Erythroblast (primary cell): ENCODE measurements around the gene PSMD13.
A peak's percentile ranks its signal among the peaks of the same experiment; 100 is the strongest.
"Not testable (repeated sequence)": the region's sequence is repeated elsewhere in the genome, so short reads cannot be mapped to it uniquely, and the experiment has no call there.

ENCODE experiments used
- DNase-seq, 2 experiments: peaks; one replicate each; lab custom pipeline; 2025; lab: John Stamatoyannopoulos, UW
- GATA1 ChIP-seq: IDR thresholded peaks from 2 replicates; pipeline ENCODE4 v1.6.1; 2011; ENCODE audit warnings: low read depth, mild to moderate bottlenecking, control low read depth, low read length, moderate library complexity
- POLR2A ChIP-seq: IDR thresholded peaks from 2 replicates; pipeline ENCODE4 v1.6.1; 2011; ENCODE audit warnings: mild to moderate bottlenecking, low read length

PSMD13 gene

DNA sequence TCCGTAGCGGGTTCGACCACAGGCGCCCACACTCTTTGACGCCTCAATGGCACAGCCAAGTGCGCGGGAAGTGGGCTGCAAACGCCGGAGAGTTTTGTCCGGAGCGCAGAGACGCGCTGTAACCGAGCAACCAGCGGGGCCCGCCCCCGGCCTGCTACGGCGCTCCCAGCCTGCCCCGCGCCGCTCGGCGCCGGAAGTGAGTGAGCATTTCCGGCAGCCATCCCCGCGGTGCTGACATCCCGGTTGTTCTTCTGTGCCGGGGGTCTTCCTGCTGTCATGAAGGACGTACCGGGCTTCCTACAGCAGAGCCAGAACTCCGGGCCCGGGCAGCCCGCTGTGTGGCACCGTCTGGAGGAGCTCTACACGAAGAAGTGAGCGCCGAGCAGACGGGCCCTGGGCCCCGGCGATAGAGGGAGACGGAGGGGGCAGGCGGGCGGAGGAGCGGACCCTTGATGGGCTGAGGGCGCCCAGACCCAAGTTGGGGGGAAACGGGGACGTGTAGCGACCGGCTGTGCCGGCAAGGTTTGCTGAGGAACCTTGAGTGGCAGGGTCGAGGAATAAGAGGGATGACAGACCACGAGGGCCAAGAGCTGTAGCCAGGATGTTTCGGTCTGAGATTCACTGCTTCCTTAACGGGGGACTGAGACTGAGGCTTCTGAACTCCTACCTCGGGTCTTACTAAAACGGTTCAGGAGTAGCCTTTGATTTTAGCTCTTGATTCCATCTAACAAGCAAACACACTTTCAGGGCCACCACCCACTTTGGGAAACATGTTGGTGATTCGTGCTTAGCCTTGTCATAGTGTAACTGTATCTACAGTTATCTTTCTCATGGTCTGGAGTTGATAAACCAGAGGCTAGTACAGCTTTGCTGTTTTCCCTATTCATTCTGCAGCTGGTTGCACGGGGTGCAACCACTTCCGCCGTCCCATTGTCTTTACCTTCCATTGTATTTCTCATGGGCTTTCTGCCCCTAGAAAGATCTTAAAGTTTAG is at the start of gene PSMD13:
Gene PSMD13 (plus strand): TSS at position 203 of the 994 bp plus-strand sequence. CDS start 74 bp downstream, at position 277.
- DNase-seq, result peak; percentile 89 to 92
- peak; percentile 71 for TF ChIP-seq POLR2A
- TF ChIP-seq GATA1, result no peak

- DNase-seq, result not testable (repeated sequence)
These were observed 47.5 kb upstream of the PSMD13 start for GRCh38 chr11:189200-189783.

GRCh38 chr11:189843-190311 is 46.9 kb upstream of the PSMD13 start:
- not testable (repeated sequence) for DNase-seq

- DNase-seq, result not testable (repeated sequence)
These were observed 46.2 kb upstream of the PSMD13 start for GRCh38 chr11:190546-190945.

DNA sequence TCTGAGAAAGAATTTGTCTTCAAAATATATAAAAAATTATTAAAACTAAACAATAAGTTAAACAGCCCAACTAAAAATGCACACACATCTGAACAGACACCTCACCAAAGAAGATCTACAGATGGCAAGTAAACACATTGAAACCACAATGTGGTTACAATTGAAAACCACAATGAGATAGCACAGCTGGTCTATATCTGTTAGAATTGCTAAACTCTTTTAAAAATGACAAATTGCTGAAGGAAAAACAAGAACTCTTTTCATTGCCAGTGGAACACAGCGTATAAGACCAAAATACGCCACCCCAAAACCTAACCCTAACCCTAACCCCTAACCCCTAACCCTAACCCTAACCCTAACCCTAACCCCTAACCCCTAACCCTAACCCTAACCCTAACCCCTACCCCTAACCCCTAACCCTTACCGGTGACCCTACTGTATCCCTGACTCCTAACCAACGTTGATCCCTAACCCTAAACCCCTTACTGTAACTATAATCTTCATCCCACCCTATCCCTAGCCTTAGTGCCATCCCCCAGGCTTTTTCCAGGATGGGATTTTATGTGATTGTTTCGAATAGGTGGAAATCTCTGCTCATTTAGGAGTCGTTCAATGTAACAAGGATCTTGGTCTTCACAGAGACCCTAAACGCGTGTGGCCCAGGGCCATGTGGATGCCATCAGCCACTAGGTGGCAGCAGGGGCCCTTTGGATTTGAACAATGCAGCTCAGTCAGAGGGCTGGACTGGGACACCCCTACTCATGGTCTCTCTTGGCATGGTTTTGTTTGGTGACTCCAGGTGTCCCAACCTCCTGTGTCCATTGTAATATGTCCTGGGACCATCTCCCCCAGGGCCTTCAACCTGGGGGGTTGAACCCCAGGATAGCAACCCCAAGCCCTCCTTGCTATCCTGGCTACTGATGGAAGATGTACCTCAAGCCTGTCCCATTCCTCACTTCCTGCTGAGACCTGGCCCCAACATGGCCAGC is 45.0 kb upstream of the PSMD13 start:
- not testable (repeated sequence) for DNase-seq

DNA sequence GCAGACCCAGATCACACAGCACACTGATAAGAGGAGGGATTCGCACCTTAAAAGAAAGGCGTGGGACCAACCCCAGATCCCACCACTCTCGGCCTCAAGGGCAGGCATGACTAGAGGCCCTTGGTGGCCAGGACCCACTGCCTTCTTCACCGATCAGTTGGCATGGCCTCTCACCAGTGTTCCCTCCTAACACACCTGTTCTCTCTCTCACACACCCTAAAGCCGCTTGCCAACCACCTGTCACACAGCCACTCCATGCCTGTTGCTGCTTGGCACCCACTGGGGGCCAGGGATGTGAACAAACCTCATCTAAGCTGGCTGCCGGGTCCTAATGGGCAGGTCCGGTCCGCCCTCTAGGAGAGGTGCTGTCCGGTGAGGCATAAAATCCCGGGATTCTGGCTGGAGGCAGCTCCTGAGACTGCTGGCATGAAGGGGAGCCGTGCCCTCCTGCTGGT is 44.1 kb upstream of the PSMD13 start, which contains the start of gene SCGB1C1:
Gene SCGB1C1 (plus strand): TSS at position 405 of the 455 bp plus-strand sequence. CDS start 22 bp downstream, at position 427.
- not testable (repeated sequence) for DNase-seq

GRCh38 chr11:193481-193880 is 43.3 kb upstream of the PSMD13 start:
- DNase-seq, result not testable (repeated sequence)

DNA sequence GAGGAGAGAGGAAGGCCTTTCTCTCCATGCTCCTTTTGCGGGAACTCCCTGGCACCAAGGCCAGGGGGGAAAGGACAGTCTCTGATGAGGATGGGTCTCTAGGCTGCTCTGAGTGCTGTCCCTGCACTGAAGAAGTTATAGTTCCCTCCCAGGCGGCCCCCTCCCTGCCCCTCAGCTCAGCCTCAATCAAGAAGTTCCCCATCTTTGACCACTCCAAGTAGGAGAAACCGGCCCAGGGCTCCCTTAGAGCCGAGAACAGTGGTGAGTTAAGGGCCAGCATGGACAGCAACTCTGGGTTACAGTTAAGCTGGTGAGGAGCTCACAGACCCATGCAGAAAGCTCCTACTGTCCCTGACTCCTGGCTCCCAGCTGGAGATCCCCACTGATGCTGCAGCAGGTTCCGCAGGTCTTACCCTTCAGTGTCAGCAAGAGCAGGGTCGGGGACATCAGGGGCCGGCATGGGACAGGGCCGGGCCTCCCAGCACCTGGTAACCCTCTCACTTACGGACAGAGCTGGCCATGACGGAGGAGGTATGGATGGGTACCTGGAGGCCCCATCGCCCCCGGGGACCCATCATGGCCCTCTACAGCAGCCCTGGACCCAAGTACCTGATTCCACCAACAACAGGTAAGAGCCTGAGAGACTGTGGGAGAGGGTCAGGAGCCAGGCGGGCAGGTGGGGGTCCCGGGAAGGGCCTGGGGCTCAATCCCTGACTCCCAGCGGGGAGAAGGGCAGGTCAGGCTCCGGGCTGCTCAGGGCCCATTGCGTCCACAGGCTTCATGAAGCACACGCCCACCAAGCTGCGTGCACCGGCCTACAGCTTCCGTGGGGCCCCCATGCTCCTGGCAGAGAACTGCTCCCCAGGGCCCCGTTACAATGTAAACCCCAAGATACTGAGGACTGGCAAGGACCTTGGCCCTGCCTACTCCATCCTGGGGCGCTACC is 39.7 kb upstream of the PSMD13 start:
- TF ChIP-seq POLR2A (no peak), GATA1 (no peak)
- DNase-seq, result no peak

GRCh38 chr11:197741-198235 is 39.0 kb upstream of the PSMD13 start:
- TF ChIP-seq GATA1 (no peak), POLR2A (no peak)
- no peak for DNase-seq

GRCh38 chr11:198236-198806 is 38.5 kb upstream of the PSMD13 start:
- DNase-seq, result no peak
- TF ChIP-seq POLR2A, result no peak
- no peak for TF ChIP-seq GATA1

- TF ChIP-seq GATA1, result no peak
- DNase-seq, result no peak
These were observed 37.7 kb upstream of the PSMD13 start for GRCh38 chr11:199004-199581.

DNA sequence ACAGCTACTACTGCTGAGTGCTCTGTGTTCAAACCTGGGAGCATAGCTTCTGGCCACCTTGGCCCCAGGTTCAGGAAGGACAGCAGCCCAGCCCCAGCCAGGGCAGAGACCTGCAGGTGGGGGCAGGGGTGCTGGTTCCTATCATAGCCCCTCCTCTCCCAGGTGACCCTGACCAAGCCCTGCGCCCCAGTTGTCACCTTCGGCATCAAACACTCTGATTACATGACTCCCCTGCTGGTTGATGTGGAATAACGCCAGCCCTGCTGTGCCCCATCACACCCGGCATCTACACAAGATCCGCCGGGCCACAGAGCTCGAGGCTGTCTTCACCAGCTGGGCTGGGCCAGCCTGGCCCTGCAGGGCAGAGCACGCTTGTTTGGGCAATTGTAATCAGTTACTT is 37.0 kb upstream of the PSMD13 start:
- no peak for TF ChIP-seq GATA1
- TF ChIP-seq POLR2A, result no peak
- DNase-seq, result no peak
